ENCODE results near the gene MAPKAPK3. TPM values are rescaled to one million over a fixed set of nuclear protein-coding genes. Genes with fewer than 3 reads are reported as not detected.

The MAPKAPK3 gene
- total RNA-seq = 359 TPM
- long read RNA-seq, transcript MAPKAPK3-201 (11 exons, 2,500 nt) = major isoform, 476 of 1,126 reads
- long read RNA-seq, transcript MAPKAPK3-208 (11 exons, 2,563 nt) = minor isoform, 244 of 1,126 reads
- long read RNA-seq, partial matches to known transcripts = 314 of 1,126 reads
- long read RNA-seq, other reads (novel, unspliced or antisense) = 90 of 1,126 reads

GRCh38 chr3:50617096-50617791, at the start of gene MAPKAPK3:
Gene MAPKAPK3, plus strand, starts transcription at chr3:50617151. Its CDS starts 415 bp downstream, at chr3:50617566.
- H3K4me3 ChIP-seq = peak within 1 kb of the TSS; percentile 96
- intact Hi-C loops (cut with micrococcal nuclease) = loop anchor here (2.0 kb wide), 1 partner anchor 46 kb away; no protein-coding TSS in a partner anchor
- H3K4me1 ChIP-seq = peaks cover 79% of the 10 kb centered on the region
- peak within 1 kb of the TSS; percentile 98 for H3K27ac ChIP-seq (replicated peaks)
- no peaks in the 10 kb centered on the region for H3K27me3 ChIP-seq (ENCODE audit: low read depth)
- no peaks in the 10 kb centered on the region for H3K36me3 ChIP-seq
- no peaks in the 10 kb centered on the region for H3K9me3 ChIP-seq (replicated peaks)
- DNase-seq = peak; percentile 59
- TF ChIP-seq CTCF (IDR thresholded peaks at IDR 0.05; ENCODE audit: borderline replicate concordance) = peak; percentile 2

GRCh38 chr3:50567386-50568167, 49.4 kb upstream of the MAPKAPK3 start, which contains the start of gene C3orf18:
Gene C3orf18, minus strand, starts transcription at chr3:50567747. Its CDS starts 2,048 bp downstream, at chr3:50565699.
- Histone ChIP-seq H3K4me1 (peaks cover 83% of the 10 kb centered on the region), H3K27me3 (ENCODE audit: low read depth) (no peaks in the 10 kb centered on the region), H3K9me3 (replicated peaks) (no peaks in the 10 kb centered on the region), H3K4me3 (peak within 1 kb of the TSS; percentile 91), H3K36me3 (no peaks in the 10 kb centered on the region), H3K27ac (replicated peaks) (peak within 1 kb of the TSS; percentile 98)
- TF ChIP-seq CTCF (IDR thresholded peaks at IDR 0.05; ENCODE audit: borderline replicate concordance) = peak; percentile 9
- DNase-seq = peak; percentile 96
- intact Hi-C loops (cut with micrococcal nuclease) = no loop called here

GRCh38 chr3:50568947-50569749, 47.8 kb upstream of the MAPKAPK3 start, which contains the start of gene HEMK1:
Gene HEMK1, plus strand, starts transcription at chr3:50569522. Its CDS starts 1,583 bp downstream, at chr3:50571105.
- H3K27me3 ChIP-seq (ENCODE audit: low read depth) = no peaks in the 10 kb centered on the region
- intact Hi-C loops (cut with micrococcal nuclease) = no loop called here
- no peaks in the 10 kb centered on the region for H3K9me3 ChIP-seq (replicated peaks)
- H3K4me3 ChIP-seq = peak within 1 kb of the TSS; percentile 91
- DNase-seq = peak; percentile 97
- TF ChIP-seq CTCF (IDR thresholded peaks at IDR 0.05; ENCODE audit: borderline replicate concordance) = no peak
- H3K4me1 ChIP-seq = peaks cover 83% of the 10 kb centered on the region
- peak within 1 kb of the TSS; percentile 98 for H3K27ac ChIP-seq (replicated peaks)
- peaks cover 7% of the 10 kb centered on the region for H3K36me3 ChIP-seq

DNA sequence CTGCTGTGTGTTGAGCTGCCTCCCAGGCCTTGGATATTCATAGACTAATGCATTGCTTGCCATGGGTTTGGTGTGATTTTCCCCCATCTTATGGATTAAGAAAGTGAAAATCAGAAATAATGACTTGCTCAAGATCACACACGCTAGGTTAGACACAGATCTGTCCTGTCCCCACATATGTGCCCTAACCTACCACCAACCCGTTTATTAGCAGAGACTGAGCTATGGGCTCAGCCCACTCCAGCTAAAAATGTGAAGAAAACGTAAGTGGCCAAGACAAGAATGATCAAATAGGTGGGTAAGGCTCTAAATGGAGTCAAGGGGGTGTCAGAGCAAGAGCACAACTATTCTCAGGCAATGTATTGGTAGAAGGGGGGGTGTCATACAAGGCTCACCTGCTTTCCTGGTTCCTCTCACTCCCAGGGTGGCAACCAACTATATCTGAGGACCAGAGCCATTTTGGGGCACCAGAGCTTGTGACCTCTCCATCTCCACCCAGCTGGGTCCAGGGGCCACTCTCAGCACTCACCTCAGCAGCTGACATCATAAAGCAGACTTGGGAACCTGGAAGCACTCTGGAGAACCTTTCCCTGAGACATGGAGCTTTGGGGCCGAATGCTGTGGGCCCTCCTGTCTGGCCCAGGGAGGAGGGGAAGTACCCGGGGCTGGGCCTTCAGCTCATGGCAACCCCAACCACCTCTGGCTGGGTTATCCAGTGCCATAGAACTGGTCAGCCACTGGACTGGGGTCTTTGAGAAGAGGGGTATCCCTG, 46.3 kb upstream of the MAPKAPK3 start:
- Histone ChIP-seq H3K36me3 (peaks cover 7% of the 10 kb centered on the region), H3K27ac (replicated peaks) (peak overlapping the region; percentile 98), H3K27me3 (ENCODE audit: low read depth) (no peaks in the 10 kb centered on the region), H3K4me3 (peak overlapping the region; percentile 91), H3K9me3 (replicated peaks) (no peaks in the 10 kb centered on the region), H3K4me1 (peaks cover 67% of the 10 kb centered on the region)
- intact Hi-C loops (cut with micrococcal nuclease) = loop anchor here (2.0 kb wide), 1 partner anchor 46 kb away; the partner anchor contains the start of gene MAPKAPK3
- no peak for DNase-seq
- TF ChIP-seq CTCF (IDR thresholded peaks at IDR 0.05; ENCODE audit: borderline replicate concordance) = no peak

All from left ventricle myocardium inferior (tissue), 1 donor.